Gastroesophageal sphincter (tissue), 4 donors: ENCODE measurements around the gene C3orf80. TPM values are rescaled to one million over a fixed set of nuclear protein-coding genes. Genes with fewer than 3 reads are reported as not detected.

Source experiments
- ATAC-seq: fragments of 150-250 bp; one replicate; pipeline ENCODE4 v1.9.1; 2016; ENCODE audit warnings: mild to moderate bottlenecking, moderate library complexity
- H3K27ac ChIP-seq, 4 donors: fragments of 200-600 bp; sonication (generic) in 3 of 4; 1 replicate in 3 of 4; 2 replicates in 1 of 4; pipeline ENCODE4 v1.5.1; 2016 to 2019
- H3K27me3 ChIP-seq: fragments of 200-600 bp; sonication (generic); one replicate; pipeline ENCODE4 v1.5.1; 2019
- H3K36me3 ChIP-seq, 2 donors: fragments of 200-600 bp; sonication (generic); one replicate each; pipeline ENCODE4 v1.5.1; 2019; ENCODE audit warnings: control low read depth in 1 of 2
- H3K4me1 ChIP-seq, 3 donors: fragments of 200-600 bp; sonication (generic); 1 replicate in 2 of 3; 2 replicates in 1 of 3; pipeline ENCODE4 v1.5.1; 2016 to 2019; ENCODE audit warnings: control low read depth in 2 of 3
- H3K4me3 ChIP-seq, 2 donors: fragments of 200-600 bp; sonication (generic); one replicate each; pipeline ENCODE4 v1.5.1; 2019; ENCODE audit warnings: mild to moderate bottlenecking in 1 of 2, moderate library complexity in 1 of 2
- H3K9me3 ChIP-seq, 3 donors: fragments of 200-600 bp; sonication (generic); one replicate each; pipeline ENCODE4 v1.5.1; 2017 to 2019; ENCODE audit warnings: control low read depth in 2 of 3
- EP300 ChIP-seq: sonication (generic); formaldehyde crosslinking; IDR thresholded peaks from one replicate; pipeline ENCODE4 v1.6.1; 2017; ENCODE audit warnings: antibody characterized with exemption, mild to moderate bottlenecking
- POLR2A ChIP-seq, 2 donors: fragments of 450-650 bp; IDR thresholded peaks; one replicate each; pipeline ENCODE4 v1.6.1; 2017; ENCODE audit warnings: antibody characterized with exemption in 2 of 2, mild to moderate bottlenecking in 2 of 2, moderate library complexity in 1 of 2
- POLR2AphosphoS5 ChIP-seq: sonication (generic); formaldehyde crosslinking; IDR thresholded peaks from one replicate; pipeline ENCODE4 v1.6.1; 2017; ENCODE audit warnings: antibody characterized with exemption
- WGBS, 2 donors: methylation state at CpG; one replicate each; pipeline ENCODE4 v1.1.5; 2018; ENCODE audit warnings: low coverage in 1 of 2; 5-methylcytosine and 5-hydroxymethylcytosine counted together
- total RNA-seq, 4 donors: library from RNA; depleted of rRNA; stranded (reverse); fragments of >200 nt; gene quantifications; one replicate each; pipeline ENCODE4 v1.1.0, GENCODE V29; 2016
- TF ChIP-seq, protein P1 (sequence below), 4 experiments: fragments of 200-600 bp in 2 of 4; fragments of 450-650 bp in 2 of 4; sonication (generic) in 1 of 4; IDR thresholded peaks; one replicate each; pipeline ENCODE4 v1.5.1; 2017 to 2019; ENCODE audit warnings: antibody characterized with exemption in 4 of 4, mild to moderate bottlenecking in 2 of 4, moderate library complexity in 2 of 4

The C3orf80 gene
- total RNA-seq, 4 donors from 2014 or later = 0.12 to 1.1 (median 0.46) TPM

DNA sequence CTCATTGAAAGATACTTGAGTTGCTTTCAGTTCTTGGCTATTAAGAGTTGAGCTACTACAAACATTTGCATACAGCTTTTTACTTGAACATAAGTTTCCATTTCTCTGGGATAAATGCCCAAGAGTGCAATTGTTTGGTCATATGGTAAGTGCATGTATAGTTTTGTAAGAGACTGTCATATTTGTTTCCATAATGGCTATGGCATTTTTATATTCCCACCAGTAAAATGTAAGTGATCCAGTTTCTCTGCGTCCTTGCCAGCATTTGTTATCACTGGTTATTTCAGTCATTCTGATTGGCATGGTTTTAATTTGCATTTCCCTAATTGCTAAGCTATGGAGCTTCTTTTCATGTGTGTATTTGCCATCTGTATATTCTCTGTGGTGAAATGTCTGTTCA is 22.5 kb downstream of the C3orf80 start:
- no peak for ATAC-seq
- WGBS, 2 donors = 64 to 89% methylated on average over 1 of the region's 1 CpG
- H3K4me3 ChIP-seq = no peak overlapping the region
- H3K27me3 ChIP-seq = no peaks in the 10 kb centered on the region
- no peak overlapping the region for H3K27ac ChIP-seq
- TF ChIP-seq POLR2A (IDR thresholded peaks at IDR 0.05) = no peak
- no peak for TF ChIP-seq EP300
- TF ChIP-seq, protein P1, sequence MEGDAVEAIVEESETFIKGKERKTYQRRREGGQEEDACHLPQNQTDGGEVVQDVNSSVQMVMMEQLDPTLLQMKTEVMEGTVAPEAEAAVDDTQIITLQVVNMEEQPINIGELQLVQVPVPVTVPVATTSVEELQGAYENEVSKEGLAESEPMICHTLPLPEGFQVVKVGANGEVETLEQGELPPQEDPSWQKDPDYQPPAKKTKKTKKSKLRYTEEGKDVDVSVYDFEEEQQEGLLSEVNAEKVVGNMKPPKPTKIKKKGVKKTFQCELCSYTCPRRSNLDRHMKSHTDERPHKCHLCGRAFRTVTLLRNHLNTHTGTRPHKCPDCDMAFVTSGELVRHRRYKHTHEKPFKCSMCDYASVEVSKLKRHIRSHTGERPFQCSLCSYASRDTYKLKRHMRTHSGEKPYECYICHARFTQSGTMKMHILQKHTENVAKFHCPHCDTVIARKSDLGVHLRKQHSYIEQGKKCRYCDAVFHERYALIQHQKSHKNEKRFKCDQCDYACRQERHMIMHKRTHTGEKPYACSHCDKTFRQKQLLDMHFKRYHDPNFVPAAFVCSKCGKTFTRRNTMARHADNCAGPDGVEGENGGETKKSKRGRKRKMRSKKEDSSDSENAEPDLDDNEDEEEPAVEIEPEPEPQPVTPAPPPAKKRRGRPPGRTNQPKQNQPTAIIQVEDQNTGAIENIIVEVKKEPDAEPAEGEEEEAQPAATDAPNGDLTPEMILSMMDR (IDR thresholded peaks at IDR 0.05) = no peak
- no peak for TF ChIP-seq POLR2AphosphoS5
- peaks cover 0 to 5% (median 0%) of the 10 kb centered on the region in 3 donors for H3K9me3 ChIP-seq
- H3K4me1 ChIP-seq = no peaks in the 10 kb centered on the region
- H3K36me3 ChIP-seq = no peaks in the 10 kb centered on the region

DNA sequence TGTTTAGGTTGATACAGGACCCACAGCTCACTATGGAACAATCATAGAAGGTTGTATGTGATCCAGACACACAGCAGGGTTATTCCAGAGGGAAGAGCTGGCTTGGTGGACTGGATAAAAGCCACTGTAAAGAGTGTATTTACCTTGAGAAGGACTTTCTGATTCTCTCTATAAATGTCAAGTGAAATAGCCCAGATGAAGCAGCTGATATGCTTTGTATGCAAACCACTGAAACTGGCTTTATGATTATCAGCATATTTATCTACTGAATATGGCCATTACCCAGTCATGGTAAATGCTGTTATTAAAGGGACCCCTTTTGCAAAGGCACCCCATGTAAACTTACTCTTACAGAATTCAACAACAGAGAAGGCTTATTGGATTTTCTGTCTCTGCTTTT is 28.1 kb downstream of the C3orf80 start:
- H3K4me3 ChIP-seq = no peak overlapping the region
- no peak for ATAC-seq
- no peaks in the 10 kb centered on the region for H3K9me3 ChIP-seq
- H3K4me1 ChIP-seq = no peaks in the 10 kb centered on the region
- no peaks in the 10 kb centered on the region for H3K27me3 ChIP-seq
- no peak overlapping the region for H3K27ac ChIP-seq
- no peak for TF ChIP-seq POLR2AphosphoS5
- TF ChIP-seq, protein P1 (IDR thresholded peaks at IDR 0.05) = no peak
- no peak for TF ChIP-seq POLR2A (IDR thresholded peaks at IDR 0.05)
- no peak for TF ChIP-seq EP300
- H3K36me3 ChIP-seq = peaks cover 0 to 3% of the 10 kb centered on the region in 2 donors

DNA sequence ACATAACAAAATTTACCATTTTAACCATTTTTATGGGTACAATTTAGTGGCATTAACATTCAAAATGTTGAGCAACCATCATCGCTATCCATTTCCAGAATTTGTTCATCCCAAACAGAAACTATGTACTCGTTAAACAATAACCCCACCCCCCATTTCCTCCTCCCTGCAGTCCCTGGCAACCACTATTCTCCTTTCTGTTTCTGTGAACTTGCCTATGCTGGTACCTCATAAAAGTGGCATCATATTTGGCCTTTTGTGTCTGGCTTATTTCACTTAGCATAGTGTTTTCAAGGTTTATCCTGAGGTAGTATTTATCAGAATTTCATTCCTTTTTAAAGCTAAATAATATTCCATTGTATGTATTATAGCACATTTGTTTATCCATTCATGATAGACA is 32.4 kb downstream of the C3orf80 start:
- Histone ChIP-seq H3K27ac (no peak overlapping the region), H3K36me3 (peaks cover 0 to 3% of the 10 kb centered on the region in 2 donors), H3K27me3 (no peaks in the 10 kb centered on the region), H3K9me3 (no peaks in the 10 kb centered on the region), H3K4me3 (no peak overlapping the region), H3K4me1 (peaks cover 0 to 10% (median 0%) of the 10 kb centered on the region in 3 donors)
- no peak for ATAC-seq
- WGBS, 2 donors = 55 to 68% methylated on average over 2 of the region's 2 CpGs
- TF ChIP-seq, protein P1 (IDR thresholded peaks at IDR 0.05) = no peak

DNA sequence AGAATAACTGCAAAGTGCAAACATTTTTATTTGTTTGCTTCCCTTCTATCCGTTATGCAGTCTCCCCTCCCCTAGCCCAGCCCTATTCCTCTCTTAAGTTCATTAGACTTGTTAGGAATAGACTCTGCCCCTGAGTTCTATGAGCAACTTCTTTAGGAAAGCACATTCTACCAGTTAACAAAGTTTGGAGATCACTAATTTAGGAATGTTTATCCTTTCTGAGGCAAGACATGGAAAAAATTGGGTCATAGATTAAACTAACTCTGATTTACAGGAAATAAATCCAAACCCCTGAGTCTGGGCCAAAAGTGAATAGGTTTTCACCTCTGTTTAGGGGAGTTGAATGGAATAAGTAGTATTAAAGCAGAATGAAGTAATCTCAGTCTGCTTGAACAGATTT is 34.4 kb downstream of the C3orf80 start:
- 54 to 70% methylated on average over 1 of the region's 1 CpG for WGBS, 2 donors
- Histone ChIP-seq H3K36me3 (peaks cover 0 to 3% of the 10 kb centered on the region in 2 donors), H3K27ac (no peak overlapping the region), H3K9me3 (no peaks in the 10 kb centered on the region), H3K27me3 (no peaks in the 10 kb centered on the region), H3K4me3 (no peak overlapping the region), H3K4me1 (peaks cover 0 to 10% (median 0%) of the 10 kb centered on the region in 3 donors)
- TF ChIP-seq POLR2AphosphoS5 (no peak), EP300 (no peak), POLR2A (IDR thresholded peaks at IDR 0.05) (no peak)
- TF ChIP-seq, protein P1 (IDR thresholded peaks at IDR 0.05) = no peak
- no peak for ATAC-seq

DNA sequence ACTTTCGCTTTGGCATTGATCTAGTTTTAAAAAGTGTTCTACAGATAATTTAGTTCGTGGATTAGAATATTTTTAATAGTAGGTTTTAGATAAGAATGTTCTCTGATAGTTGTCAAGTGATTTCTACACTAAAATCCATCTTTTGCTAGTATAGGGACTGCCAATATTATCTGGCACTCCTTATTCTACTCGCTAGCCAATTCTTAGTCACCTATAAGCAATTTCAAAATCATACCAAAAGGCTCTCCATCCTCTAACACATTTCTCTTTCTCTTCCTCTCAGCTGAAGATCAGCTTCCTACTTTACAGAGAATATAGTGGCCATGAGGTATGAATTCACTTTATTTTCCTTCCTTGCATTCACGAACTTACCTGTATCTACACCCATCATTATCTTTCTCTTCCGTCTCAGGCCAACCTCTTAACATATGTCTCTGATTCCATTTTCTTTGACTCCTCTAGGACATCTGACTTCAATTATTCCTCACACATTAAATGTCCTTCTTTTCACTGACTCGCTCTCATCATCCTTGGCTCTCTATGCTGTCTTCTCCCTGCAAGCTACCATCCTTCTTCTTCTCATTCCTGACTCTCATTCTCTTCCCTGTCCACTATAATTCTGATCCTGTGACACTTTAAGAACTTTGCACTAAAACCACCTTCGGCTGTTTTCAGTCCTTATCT is 35.5 kb downstream of the C3orf80 start:
- Histone ChIP-seq H3K27me3 (no peaks in the 10 kb centered on the region), H3K27ac (no peak overlapping the region), H3K4me3 (no peak overlapping the region), H3K4me1 (peaks cover 0 to 10% (median 0%) of the 10 kb centered on the region in 3 donors), H3K36me3 (peaks cover 0 to 3% of the 10 kb centered on the region in 2 donors), H3K9me3 (no peaks in the 10 kb centered on the region)
- no peak for ATAC-seq
- TF ChIP-seq, protein P1 (IDR thresholded peaks at IDR 0.05) = no peak
- no peak for TF ChIP-seq POLR2A (IDR thresholded peaks at IDR 0.05)
- TF ChIP-seq EP300 = no peak
- no peak for TF ChIP-seq POLR2AphosphoS5
- WGBS, 2 donors = 61 to 66% methylated on average over 7 of the region's 7 CpGs
